DOHH2 (cell line): Measurements from ENCODE around the gene REXO4.

ENCODE experiments used
- H3F3A ChIP-seq: fragments of 200-600 bp; sonication (generic), shearing (Covaris generic); 2 replicates; pipeline ENCODE4 v1.6.0; 2016; ENCODE audit warnings: antibody characterized with exemption, mild to moderate bottlenecking; ENCODE audit not compliant: control insufficient read depth, insufficient read depth
- H3K27ac ChIP-seq: fragments of 200-600 bp; sonication (generic); 2 replicates; pipeline ENCODE4 v1.5.1; 2014; ENCODE audit warnings: low read depth, mild to moderate bottlenecking, low read length, moderate library complexity
- H3K27me3 ChIP-seq: fragments of 200-600 bp; sonication (generic); 2 replicates; pipeline ENCODE4 v1.6.1; 2014; ENCODE audit warnings: mild to moderate bottlenecking, low read length, mixed read lengths; ENCODE audit not compliant: control insufficient read depth
- H3K36me3 ChIP-seq: fragments of 200-600 bp; sonication (generic); 2 replicates; pipeline ENCODE4 v1.6.1; 2014; ENCODE audit warnings: mild to moderate bottlenecking, low read length, moderate library complexity, mixed read lengths; ENCODE audit not compliant: control insufficient read depth
- H3K4me1 ChIP-seq: fragments of 200-600 bp; sonication (generic); 2 replicates; pipeline ENCODE4 v1.6.1; 2014; ENCODE audit warnings: mild to moderate bottlenecking, low read length, mixed read lengths; ENCODE audit not compliant: control insufficient read depth
- H3K4me2 ChIP-seq: fragments of 200-600 bp; sonication (generic); 2 replicates; pipeline ENCODE4 v1.6.0; 2014; ENCODE audit warnings: mild to moderate bottlenecking, low read length, moderate library complexity
- H3K4me3 ChIP-seq: fragments of 200-600 bp; sonication (generic); 2 replicates; pipeline ENCODE4 v1.5.1; 2014; ENCODE audit warnings: mild to moderate bottlenecking, low read length, mixed read lengths
- H3K79me2 ChIP-seq: fragments of 200-600 bp; sonication (generic); 2 replicates; pipeline ENCODE4 v1.6.1; 2014; ENCODE audit warnings: mild to moderate bottlenecking, low read length, mixed read lengths; ENCODE audit not compliant: control insufficient read depth
- H3K9me2 ChIP-seq: fragments of 200-600 bp; sonication (generic); replicated peaks from 2 replicates; pipeline ENCODE4 v1.6.1; 2014; ENCODE audit warnings: mild to moderate bottlenecking, low read length, mixed read lengths; ENCODE audit not compliant: control insufficient read depth
- H3K9me3 ChIP-seq: fragments of 200-600 bp; sonication (generic); 2 replicates; pipeline ENCODE4 v1.6.1; 2014; ENCODE audit warnings: antibody characterized with exemption, low read length, mixed read lengths; ENCODE audit not compliant: control insufficient read depth, insufficient read depth
- H4K20me1 ChIP-seq: fragments of 200-600 bp; sonication (generic); 2 replicates; pipeline ENCODE4 v1.6.0; 2014; ENCODE audit warnings: low read depth, mild to moderate bottlenecking, antibody characterized with exemption, low read length, moderate library complexity; ENCODE audit not compliant: control insufficient read depth, insufficient read depth
- EZH2phosphoT487 ChIP-seq: fragments of 200-600 bp; sonication (generic); IDR thresholded peaks from 2 replicates; pipeline ENCODE4 v1.6.1; 2017; ENCODE audit warnings: borderline replicate concordance, mild to moderate bottlenecking, antibody characterized with exemption, low read length, moderate library complexity, mixed read lengths
- TF ChIP-seq, protein P1 (sequence below): fragments of 200-600 bp; sonication (generic); IDR thresholded peaks from one replicate; pipeline ENCODE4 v1.5.1; 2014; ENCODE audit warnings: antibody characterized with exemption, mild to moderate bottlenecking, low read depth, low read length; ENCODE audit not compliant: poor library complexity, severe bottlenecking

Gene REXO4

DNA sequence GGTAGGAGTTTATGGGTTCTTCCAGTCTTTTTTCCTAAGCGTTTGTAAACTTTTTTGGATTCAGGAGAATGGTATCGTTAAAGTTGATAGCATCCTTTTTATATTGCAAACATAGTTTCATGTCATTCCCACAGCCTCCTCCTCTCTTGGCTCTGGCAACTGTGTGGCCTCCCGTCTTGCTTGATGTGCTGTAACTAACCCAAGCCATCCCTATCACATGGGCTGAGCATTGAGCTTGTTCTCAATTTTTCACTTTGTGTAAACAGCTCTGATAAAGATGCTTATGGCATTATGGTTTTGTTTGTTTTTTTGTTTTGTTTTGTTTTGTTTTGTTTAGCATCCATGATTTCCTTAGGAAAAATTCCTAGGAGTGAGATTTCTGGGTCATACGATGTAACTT lies 37.1 kb downstream of the REXO4 start:
- H3F3A ChIP-seq = no peaks in the 10 kb centered on the region
- peaks cover 10% of the 10 kb centered on the region; the same call in 1 of the 2 replicates for H3K9me3 ChIP-seq
- peaks cover 5% of the 10 kb centered on the region; the same call in 1 of the 2 replicates for H3K27me3 ChIP-seq
- TF ChIP-seq, protein P1, sequence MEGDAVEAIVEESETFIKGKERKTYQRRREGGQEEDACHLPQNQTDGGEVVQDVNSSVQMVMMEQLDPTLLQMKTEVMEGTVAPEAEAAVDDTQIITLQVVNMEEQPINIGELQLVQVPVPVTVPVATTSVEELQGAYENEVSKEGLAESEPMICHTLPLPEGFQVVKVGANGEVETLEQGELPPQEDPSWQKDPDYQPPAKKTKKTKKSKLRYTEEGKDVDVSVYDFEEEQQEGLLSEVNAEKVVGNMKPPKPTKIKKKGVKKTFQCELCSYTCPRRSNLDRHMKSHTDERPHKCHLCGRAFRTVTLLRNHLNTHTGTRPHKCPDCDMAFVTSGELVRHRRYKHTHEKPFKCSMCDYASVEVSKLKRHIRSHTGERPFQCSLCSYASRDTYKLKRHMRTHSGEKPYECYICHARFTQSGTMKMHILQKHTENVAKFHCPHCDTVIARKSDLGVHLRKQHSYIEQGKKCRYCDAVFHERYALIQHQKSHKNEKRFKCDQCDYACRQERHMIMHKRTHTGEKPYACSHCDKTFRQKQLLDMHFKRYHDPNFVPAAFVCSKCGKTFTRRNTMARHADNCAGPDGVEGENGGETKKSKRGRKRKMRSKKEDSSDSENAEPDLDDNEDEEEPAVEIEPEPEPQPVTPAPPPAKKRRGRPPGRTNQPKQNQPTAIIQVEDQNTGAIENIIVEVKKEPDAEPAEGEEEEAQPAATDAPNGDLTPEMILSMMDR = no peak
- no peak for TF ChIP-seq EZH2phosphoT487
- no peak overlapping the region for H3K4me3 ChIP-seq
- H3K36me3 ChIP-seq = peaks cover under 1% of the 10 kb centered on the region; the same call in 1 of the 2 replicates
- H3K4me1 ChIP-seq = peaks cover 15% of the 10 kb centered on the region
- H3K27ac ChIP-seq = no peak overlapping the region
- H4K20me1 ChIP-seq = no peaks in the 10 kb centered on the region
- no peak overlapping the region for H3K4me2 ChIP-seq
- no peaks in the 10 kb centered on the region for H3K9me2 ChIP-seq
- peaks cover 1% of the 10 kb centered on the region for H3K79me2 ChIP-seq

DNA sequence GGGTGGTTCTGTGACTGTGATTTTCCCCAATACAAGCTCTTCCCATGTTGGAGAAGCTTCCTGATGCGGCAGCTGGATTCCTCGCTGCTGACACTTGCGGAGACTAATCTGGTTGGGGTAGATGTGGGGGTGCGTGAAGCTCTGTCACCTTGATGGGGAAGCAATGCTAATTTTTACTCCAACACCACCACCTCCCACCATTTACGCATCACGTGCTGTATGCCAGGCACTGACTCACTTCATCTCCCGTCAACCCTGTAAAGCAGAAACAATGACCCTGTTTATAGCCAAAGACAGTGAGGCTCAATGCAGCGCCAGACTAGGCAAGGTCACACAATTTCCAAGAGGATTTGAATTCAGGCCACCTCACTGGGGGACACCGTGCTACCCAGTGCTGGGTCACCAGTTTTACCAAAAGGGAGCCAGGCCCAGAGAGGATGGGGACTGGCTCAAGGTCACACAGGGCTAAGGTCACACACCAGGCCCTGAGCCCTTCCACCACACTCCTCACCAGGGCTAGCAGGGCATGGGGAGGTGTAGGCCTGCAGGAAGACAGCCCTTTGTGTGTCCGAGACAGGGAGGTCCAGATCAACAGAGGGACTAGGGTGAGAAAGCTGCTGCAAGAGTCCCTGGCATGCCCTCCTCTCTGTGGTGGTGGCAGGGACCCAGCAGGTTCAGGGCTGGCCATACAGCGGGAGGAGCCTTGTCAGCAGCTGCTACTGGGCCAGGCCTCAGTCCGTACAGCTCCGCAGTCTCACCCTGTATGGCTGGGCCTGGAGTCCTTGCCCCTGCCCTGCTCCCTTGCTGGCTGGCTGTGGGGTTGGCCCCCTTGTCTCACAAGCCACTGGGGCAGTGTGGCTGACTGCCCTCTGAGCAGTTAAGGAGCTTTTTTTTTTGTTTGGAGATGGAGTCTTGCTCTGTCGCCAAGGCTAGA lies 38.4 kb downstream of the REXO4 start:
- TF ChIP-seq, protein P1 = no peak
- no peak for TF ChIP-seq EZH2phosphoT487
- Histone ChIP-seq H3K27ac (no peak overlapping the region), H3K9me3 (peaks cover 10% of the 10 kb centered on the region; the same call in 1 of the 2 replicates), H3K4me1 (peaks cover 18% of the 10 kb centered on the region), H3K4me3 (no peak overlapping the region), H3F3A (no peaks in the 10 kb centered on the region), H3K4me2 (no peak overlapping the region), H3K36me3 (peaks cover 4% of the 10 kb centered on the region; the same call in 1 of the 2 replicates), H3K9me2 (no peaks in the 10 kb centered on the region), H3K79me2 (peaks cover 15% of the 10 kb centered on the region), H4K20me1 (peaks cover 6% of the 10 kb centered on the region; the same call in 1 of the 2 replicates), H3K27me3 (peaks cover 5% of the 10 kb centered on the region; the same call in 1 of the 2 replicates)

DNA sequence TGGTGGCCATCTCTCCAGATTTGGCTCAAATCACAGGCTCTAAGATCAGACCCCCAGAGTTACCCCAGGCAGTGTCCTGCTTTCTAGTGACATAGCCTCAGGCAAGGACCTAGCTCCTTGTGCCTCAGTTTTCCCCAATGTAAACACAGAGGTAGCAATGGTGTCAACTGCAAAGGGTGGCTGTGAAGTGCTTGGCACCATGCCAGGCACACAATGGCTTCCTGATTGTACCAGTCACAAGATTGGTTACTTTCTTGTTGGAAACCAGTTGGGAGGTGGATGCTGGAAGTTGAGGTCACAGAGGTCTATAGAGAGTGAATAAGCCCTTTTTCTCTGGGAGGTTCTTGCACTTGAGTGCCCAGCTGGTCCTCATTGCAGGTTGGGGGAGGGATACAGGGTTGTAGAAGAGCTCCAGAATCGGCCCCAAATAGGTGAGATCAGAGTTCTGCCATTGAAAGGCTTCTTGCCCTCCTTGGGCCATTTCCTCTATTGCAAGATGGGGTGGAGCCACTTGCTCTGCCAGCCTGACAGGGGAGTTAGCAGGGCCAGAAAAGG lies 39.3 kb downstream of the REXO4 start:
- H3K27ac ChIP-seq = no peak overlapping the region
- H3K4me1 ChIP-seq = peaks cover 23% of the 10 kb centered on the region
- peaks cover 6% of the 10 kb centered on the region; the same call in 1 of the 2 replicates for H4K20me1 ChIP-seq
- H3K36me3 ChIP-seq = peaks cover 9% of the 10 kb centered on the region
- no peak overlapping the region for H3K4me3 ChIP-seq
- no peak overlapping the region for H3K4me2 ChIP-seq
- H3K27me3 ChIP-seq = peaks cover 5% of the 10 kb centered on the region; the same call in 1 of the 2 replicates
- H3K9me2 ChIP-seq = no peaks in the 10 kb centered on the region
- TF ChIP-seq, protein P1 = no peak
- TF ChIP-seq EZH2phosphoT487 = no peak
- no peaks in the 10 kb centered on the region for H3F3A ChIP-seq
- H3K9me3 ChIP-seq = peaks cover 10% of the 10 kb centered on the region; the same call in 1 of the 2 replicates
- H3K79me2 ChIP-seq = peaks cover 24% of the 10 kb centered on the region
